ENCODE results near the gene PHLDB2. TPM values are rescaled to one million over a fixed set of nuclear protein-coding genes. Genes with fewer than 3 reads are reported as not detected.
"Not testable (repeated sequence)": the region's sequence is repeated elsewhere in the genome, so short reads cannot be mapped to it uniquely, and the experiment has no call there.

Gene PHLDB2
- 22.3 TPM for polyA plus RNA-seq (2013, experiment 1 of 4)
- polyA plus RNA-seq (2013, experiment 2 of 4): 18.5 TPM
- 18.6 TPM for polyA plus RNA-seq (2013, experiment 3 of 4)
- polyA plus RNA-seq (2013, experiment 4 of 4): 22.3 TPM

DNA sequence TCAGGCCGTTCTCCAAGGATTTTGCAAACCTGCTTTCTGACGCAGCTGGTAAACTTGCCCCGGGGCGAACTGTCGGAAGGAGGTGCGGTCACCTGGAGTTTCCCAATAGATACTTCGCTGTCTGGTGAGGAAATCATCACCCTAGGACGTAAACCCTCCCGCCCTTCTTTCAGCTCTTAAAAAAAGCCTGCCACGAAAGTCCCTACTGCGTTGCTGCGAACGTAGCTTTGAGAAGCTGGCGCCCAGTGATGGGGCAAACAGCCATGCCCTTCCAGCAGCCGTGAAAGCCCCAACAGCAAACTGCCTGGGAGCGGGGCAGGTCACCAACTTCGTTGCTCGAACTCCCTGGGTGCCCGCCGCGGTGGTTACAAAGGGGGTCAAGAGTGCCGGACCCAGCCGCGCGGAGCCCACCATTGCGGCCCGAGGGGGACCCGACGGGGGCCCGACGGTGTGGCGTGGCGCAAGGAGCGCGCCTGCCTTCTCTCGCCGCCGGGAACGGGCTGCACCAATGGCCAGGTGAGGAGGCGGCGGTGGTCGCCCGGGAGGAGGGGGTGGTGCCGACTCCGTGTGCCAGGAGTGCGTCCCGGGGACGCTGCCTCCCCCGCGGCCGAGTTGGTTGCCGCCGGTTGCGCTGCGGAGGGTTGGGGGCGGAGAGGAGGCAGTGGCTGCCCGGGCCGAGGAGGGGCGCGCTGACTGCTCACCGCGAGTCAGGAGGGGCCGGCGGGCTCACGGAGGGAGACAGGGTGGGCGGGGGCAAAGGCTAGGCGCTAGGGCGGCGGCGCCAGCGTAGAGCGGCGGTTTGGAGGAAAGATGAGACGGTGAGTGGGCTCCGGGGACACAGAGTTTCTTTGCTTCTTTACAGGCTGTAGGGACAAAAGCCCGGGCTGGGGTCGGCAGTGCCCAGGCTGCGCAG lies at the start of gene PHLDB2:
Gene PHLDB2 (plus strand): TSS at position 205 of the 913 bp plus-strand sequence. CDS start 24,813 bp downstream, outside the sequence.
- Histone ChIP-seq H3K27me3 (ENCODE audit: control insufficient read depth, insufficient read depth, low read length, poor library complexity, severe bottlenecking) (peaks cover 58% of the 10 kb centered on the region), H3K9me3 (ENCODE audit: control insufficient read depth, low read length) (no peaks in the 10 kb centered on the region), H3K27ac (ENCODE audit: insufficient read depth, low read depth, low read length, poor library complexity, severe bottlenecking) (peak within 1 kb of the TSS; percentile 68), H3K36me3 (ENCODE audit: control insufficient read depth, insufficient read depth, low read length) (no peaks in the 10 kb centered on the region), H3K4me3 (ENCODE audit: insufficient read depth, low read depth, low read length) (peak within 1 kb of the TSS; percentile 74), H3K4me1 (ENCODE audit: control insufficient read depth, insufficient read depth, low read length) (peaks cover 35% of the 10 kb centered on the region)
- 0 to 1% methylated on average over 78 of the region's 78 CpGs for WGBS, 2 experiments

DNA sequence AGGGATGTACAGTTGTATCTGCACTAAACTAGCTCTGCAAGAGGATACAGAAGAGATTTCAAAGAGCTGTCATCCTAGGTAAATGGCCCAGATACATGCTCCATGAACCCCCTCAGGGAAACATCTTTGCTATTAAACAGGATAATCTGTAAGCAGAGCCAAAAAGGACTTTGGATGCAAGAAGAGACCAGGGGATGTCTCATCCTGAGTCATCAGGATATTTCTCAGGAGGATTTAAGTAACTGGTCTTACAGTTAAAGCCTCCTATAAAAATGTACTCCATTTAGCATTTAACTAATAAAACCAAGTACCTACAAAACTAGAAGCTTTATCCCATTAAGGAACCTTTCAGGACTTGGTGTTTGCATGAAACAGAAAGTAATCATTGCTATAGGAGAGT lies 48.2 kb upstream of the PHLDB2 start:
- Histone ChIP-seq H3K4me1 (ENCODE audit: control insufficient read depth, insufficient read depth, low read length) (no peaks in the 10 kb centered on the region), H3K27me3 (ENCODE audit: control insufficient read depth, insufficient read depth, low read length, poor library complexity, severe bottlenecking) (no peaks in the 10 kb centered on the region), H3K4me3 (ENCODE audit: insufficient read depth, low read depth, low read length) (no peak overlapping the region), H3K27ac (ENCODE audit: insufficient read depth, low read depth, low read length, poor library complexity, severe bottlenecking) (no peak overlapping the region), H3K36me3 (ENCODE audit: control insufficient read depth, insufficient read depth, low read length) (no peaks in the 10 kb centered on the region), H3K9me3 (ENCODE audit: control insufficient read depth, low read length) (no peaks in the 10 kb centered on the region)

DNA sequence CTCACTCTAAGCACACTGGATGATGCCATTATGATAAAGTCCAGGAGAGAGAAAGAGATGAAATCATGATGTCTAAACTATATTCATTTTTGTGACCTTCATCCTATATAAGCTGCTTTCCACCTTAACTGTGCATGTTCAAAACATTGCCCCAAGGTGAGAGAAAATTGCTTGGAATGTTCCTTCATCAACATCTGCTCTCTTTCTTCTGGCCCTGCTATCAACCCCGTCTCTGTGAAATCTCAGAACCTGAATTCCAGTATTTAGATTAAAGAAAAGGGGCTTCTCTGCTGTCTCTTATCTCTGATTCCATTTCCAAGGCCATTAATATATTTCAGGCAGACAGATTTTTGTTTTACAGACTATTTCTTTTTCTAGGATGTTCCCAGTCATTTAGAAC lies 47.3 kb upstream of the PHLDB2 start:
- Histone ChIP-seq H3K9me3 (ENCODE audit: control insufficient read depth, low read length) (no peaks in the 10 kb centered on the region), H3K4me3 (ENCODE audit: insufficient read depth, low read depth, low read length) (no peak overlapping the region), H3K4me1 (ENCODE audit: control insufficient read depth, insufficient read depth, low read length) (no peaks in the 10 kb centered on the region), H3K27ac (ENCODE audit: insufficient read depth, low read depth, low read length, poor library complexity, severe bottlenecking) (no peak overlapping the region), H3K36me3 (ENCODE audit: control insufficient read depth, insufficient read depth, low read length) (no peaks in the 10 kb centered on the region), H3K27me3 (ENCODE audit: control insufficient read depth, insufficient read depth, low read length, poor library complexity, severe bottlenecking) (no peaks in the 10 kb centered on the region)
- 91 to 93% methylated on average over 1 of the region's 1 CpG for WGBS, 2 experiments

- H3K36me3 ChIP-seq (ENCODE audit: control insufficient read depth, insufficient read depth, low read length): no peaks in the 10 kb centered on the region
- no peaks in the 10 kb centered on the region for H3K27me3 ChIP-seq (ENCODE audit: control insufficient read depth, insufficient read depth, low read length, poor library complexity, severe bottlenecking)
- H3K4me1 ChIP-seq (ENCODE audit: control insufficient read depth, insufficient read depth, low read length): no peaks in the 10 kb centered on the region
- H3K27ac ChIP-seq (ENCODE audit: insufficient read depth, low read depth, low read length, poor library complexity, severe bottlenecking): no peak overlapping the region
- WGBS, 2 experiments: 80 to 100% methylated on average over 1 of the region's 1 CpG
- H3K9me3 ChIP-seq (ENCODE audit: control insufficient read depth, low read length): no peaks in the 10 kb centered on the region
- H3K4me3 ChIP-seq (ENCODE audit: insufficient read depth, low read depth, low read length): no peak overlapping the region
These were observed 46.4 kb upstream of the PHLDB2 start for GRCh38 chr3:111812701-111813100.

GRCh38 chr3:111813441-111813840 lies 45.6 kb upstream of the PHLDB2 start:
- Histone ChIP-seq H3K27me3 (ENCODE audit: control insufficient read depth, insufficient read depth, low read length, poor library complexity, severe bottlenecking) (no peaks in the 10 kb centered on the region), H3K36me3 (ENCODE audit: control insufficient read depth, insufficient read depth, low read length) (no peaks in the 10 kb centered on the region), H3K27ac (ENCODE audit: insufficient read depth, low read depth, low read length, poor library complexity, severe bottlenecking) (no peak overlapping the region), H3K9me3 (ENCODE audit: control insufficient read depth, low read length) (no peaks in the 10 kb centered on the region), H3K4me1 (ENCODE audit: control insufficient read depth, insufficient read depth, low read length) (no peaks in the 10 kb centered on the region), H3K4me3 (ENCODE audit: insufficient read depth, low read depth, low read length) (no peak overlapping the region)
- WGBS, 2 experiments: no CpG with 5 or more reads among the region's 1 CpG

GRCh38 chr3:111813979-111814378 lies 45.1 kb upstream of the PHLDB2 start:
- H3K36me3 ChIP-seq (ENCODE audit: control insufficient read depth, insufficient read depth, low read length): no peaks in the 10 kb centered on the region
- no peaks in the 10 kb centered on the region for H3K9me3 ChIP-seq (ENCODE audit: control insufficient read depth, low read length)
- H3K4me1 ChIP-seq (ENCODE audit: control insufficient read depth, insufficient read depth, low read length): no peaks in the 10 kb centered on the region
- 78 to 93% methylated on average over 1 of the region's 1 CpG for WGBS, 2 experiments
- no peak overlapping the region for H3K4me3 ChIP-seq (ENCODE audit: insufficient read depth, low read depth, low read length)
- H3K27ac ChIP-seq (ENCODE audit: insufficient read depth, low read depth, low read length, poor library complexity, severe bottlenecking): no peak overlapping the region
- H3K27me3 ChIP-seq (ENCODE audit: control insufficient read depth, insufficient read depth, low read length, poor library complexity, severe bottlenecking): no peaks in the 10 kb centered on the region

- H3K27ac ChIP-seq (ENCODE audit: insufficient read depth, low read depth, low read length, poor library complexity, severe bottlenecking); H3K4me3 ChIP-seq (ENCODE audit: insufficient read depth, low read depth, low read length); H3K36me3 ChIP-seq (ENCODE audit: control insufficient read depth, insufficient read depth, low read length); H3K9me3 ChIP-seq (ENCODE audit: control insufficient read depth, low read length); H3K27me3 ChIP-seq (ENCODE audit: control insufficient read depth, insufficient read depth, low read length, poor library complexity, severe bottlenecking); H3K4me1 ChIP-seq (ENCODE audit: control insufficient read depth, insufficient read depth, low read length): not testable (repeated sequence)
- WGBS, 2 experiments: 88 to 91% methylated on average over 1 of the region's 1 CpG
These were observed 42.3 kb upstream of the PHLDB2 start for GRCh38 chr3:111816771-111817170.

- H3K27me3 ChIP-seq (ENCODE audit: control insufficient read depth, insufficient read depth, low read length, poor library complexity, severe bottlenecking): no peaks in the 10 kb centered on the region
- H3K36me3 ChIP-seq (ENCODE audit: control insufficient read depth, insufficient read depth, low read length): no peaks in the 10 kb centered on the region
- H3K27ac ChIP-seq (ENCODE audit: insufficient read depth, low read depth, low read length, poor library complexity, severe bottlenecking): no peak overlapping the region
- H3K4me3 ChIP-seq (ENCODE audit: insufficient read depth, low read depth, low read length): no peak overlapping the region
- no peaks in the 10 kb centered on the region for H3K4me1 ChIP-seq (ENCODE audit: control insufficient read depth, insufficient read depth, low read length)
- WGBS, 2 experiments: 90 to 96% methylated on average over 3 to 5 of the region's 5 CpGs
- no peaks in the 10 kb centered on the region for H3K9me3 ChIP-seq (ENCODE audit: control insufficient read depth, low read length)
These were observed 39.1 kb upstream of the PHLDB2 start for GRCh38 chr3:111819927-111820326.

- Histone ChIP-seq H3K4me3 (ENCODE audit: insufficient read depth, low read depth, low read length) (no peak overlapping the region), H3K9me3 (ENCODE audit: control insufficient read depth, low read length) (no peaks in the 10 kb centered on the region), H3K27me3 (ENCODE audit: control insufficient read depth, insufficient read depth, low read length, poor library complexity, severe bottlenecking) (no peaks in the 10 kb centered on the region), H3K4me1 (ENCODE audit: control insufficient read depth, insufficient read depth, low read length) (no peaks in the 10 kb centered on the region), H3K27ac (ENCODE audit: insufficient read depth, low read depth, low read length, poor library complexity, severe bottlenecking) (no peak overlapping the region), H3K36me3 (ENCODE audit: control insufficient read depth, insufficient read depth, low read length) (no peaks in the 10 kb centered on the region)
- WGBS, 2 experiments: 89 to 98% methylated on average over 3 of the region's 3 CpGs
These were observed 38.4 kb upstream of the PHLDB2 start for GRCh38 chr3:111820651-111821050.

DNA sequence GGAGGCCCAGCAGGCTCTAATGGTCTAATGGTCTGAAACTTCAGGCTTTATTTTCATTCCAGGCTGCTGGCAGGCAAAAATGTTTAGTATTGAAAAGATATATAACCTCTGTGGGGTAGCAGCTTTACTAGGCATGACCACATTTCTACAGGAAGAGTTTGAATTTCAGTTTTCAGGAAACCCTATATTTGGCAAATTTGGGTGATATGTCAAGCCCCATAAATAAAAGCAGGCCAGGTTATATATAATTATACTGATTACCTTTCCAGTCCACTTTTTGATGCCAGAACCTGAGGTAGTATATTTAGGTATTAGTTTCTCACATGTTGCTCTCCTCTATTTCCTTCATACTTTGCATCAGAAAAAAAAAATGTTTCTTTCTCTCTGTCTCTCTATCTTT lies 37.2 kb upstream of the PHLDB2 start:
- H3K27ac ChIP-seq (ENCODE audit: insufficient read depth, low read depth, low read length, poor library complexity, severe bottlenecking): no peak overlapping the region
- no peak overlapping the region for H3K4me3 ChIP-seq (ENCODE audit: insufficient read depth, low read depth, low read length)

More for the DNA sequence above, 37.2 kb upstream of the PHLDB2 start:
- H3K4me1 ChIP-seq (ENCODE audit: control insufficient read depth, insufficient read depth, low read length): no peaks in the 10 kb centered on the region
- H3K27me3 ChIP-seq (ENCODE audit: control insufficient read depth, insufficient read depth, low read length, poor library complexity, severe bottlenecking): no peaks in the 10 kb centered on the region
- H3K36me3 ChIP-seq (ENCODE audit: control insufficient read depth, insufficient read depth, low read length): no peaks in the 10 kb centered on the region
- no peaks in the 10 kb centered on the region for H3K9me3 ChIP-seq (ENCODE audit: control insufficient read depth, low read length)
